GM12878 (cell line): Measurements from ENCODE around the gene EXD3. TPM values are rescaled to one million over a fixed set of nuclear protein-coding genes. Genes with fewer than 3 reads are reported as not detected.

ENCODE experiments used
- ATAC-seq: fragments of 200-7000 bp; cut with Tn5 transposase; 3 replicates; pipeline ENCODE4 v1.9.1; 2020; ENCODE audit warnings: mild to moderate bottlenecking, moderate library complexity
- BruUV-seq: library from RNA; stranded (reverse); fragments of 400-500 nt; replicated peaks from 2 replicates; lab custom pipeline; 2021; lab: Mats Ljungman, UMichigan
- CTCF ChIA-PET: fragments of 300-600 bp; sonication (Branson Sonifier 250); formaldehyde crosslinking; extraction: SDS; loops from one replicate; lab custom pipeline; 2021; ENCODE audit warnings: inconsistent platforms; lab: Yijun Ruan, JAX
- POLR2A ChIA-PET: fragments of 350-600 bp; formaldehyde crosslinking; extraction: SDS; loops from one replicate; lab custom pipeline; 2021; ENCODE audit warnings: inconsistent platforms; lab: Charles Lee
- RAD21 ChIA-PET: fragments of 300-600 bp; sonication (Branson Sonifier 250); formaldehyde crosslinking; loops from one replicate; lab custom pipeline; 2023; ENCODE audit warnings: antibody characterized with exemption; ENCODE audit not compliant: unreplicated experiment; lab: Charles Lee
- SMC1A ChIA-PET: fragments of 300-600 bp; sonication (Branson Sonifier 250); formaldehyde crosslinking; loops from one replicate; lab custom pipeline; 2023; ENCODE audit not compliant: unreplicated experiment, uncharacterized antibody; lab: Charles Lee
- DNase-seq: peaks from one replicate; pipeline ENCODE4 v3.0.0-alpha.2; 2011; ENCODE audit warnings: low read depth, low spot score
- FAIRE-seq: peaks from 3 replicates; lab custom pipeline; 2011; peaks lifted over from hg19 to GRCh38; lab: Jason Lieb, UNC
- H2AFZ ChIP-seq: 2 replicates; pipeline ENCODE4 v1.6.0; 2011; ENCODE audit warnings: low read depth, low read length, control low read depth; ENCODE audit not compliant: control insufficient read depth
- H3K27ac ChIP-seq: 2 replicates; pipeline ENCODE4 v1.5.1; 2011; ENCODE audit warnings: control low read depth; ENCODE audit not compliant: control insufficient read depth, insufficient read depth
- H3K27me3 ChIP-seq, 2 experiments: replicated peaks in 1 of 2; 2 replicates each; pipeline versions ENCODE4 v1.6.0 to v1.6.1; 2011; ENCODE audit warnings: low read length in 1 of 2; ENCODE audit not compliant: control insufficient read depth in 2 of 2, insufficient read depth in 2 of 2
- H3K36me3 ChIP-seq, 2 experiments: 2 replicates each; pipeline ENCODE4 v1.5.1; 2011; ENCODE audit warnings: low read length in 1 of 2; ENCODE audit not compliant: control insufficient read depth in 2 of 2, insufficient read depth in 2 of 2
- H3K4me1 ChIP-seq: 2 replicates; pipeline ENCODE4 v1.6.1; 2011; ENCODE audit warnings: mild to moderate bottlenecking, low read length, moderate library complexity, mixed read lengths; ENCODE audit not compliant: control insufficient read depth, insufficient read depth
- H3K4me2 ChIP-seq: 2 replicates; pipeline ENCODE4 v1.6.0; 2011; ENCODE audit warnings: control low read depth; ENCODE audit not compliant: control insufficient read depth, insufficient read depth
- H3K4me3 ChIP-seq: fragments of 200-600 bp; sonication (generic); 2 replicates; pipeline ENCODE4 v1.5.1; 2016
- H3K79me2 ChIP-seq: 2 replicates; pipeline ENCODE4 v1.6.0; 2011; ENCODE audit warnings: low read length; ENCODE audit not compliant: control insufficient read depth, insufficient read depth
- H3K9ac ChIP-seq: 2 replicates; pipeline ENCODE4 v1.8.0; 2011; ENCODE audit warnings: low read length, control low read depth, mixed read lengths; ENCODE audit not compliant: control insufficient read depth, insufficient read depth
- H3K9me3 ChIP-seq: replicated peaks from 3 replicates; pipeline ENCODE4 v1.5.1; 2011; ENCODE audit warnings: mild to moderate bottlenecking, low read length; ENCODE audit not compliant: control insufficient read depth, insufficient read depth
- H4K20me1 ChIP-seq: 2 replicates; pipeline ENCODE4 v1.6.0; 2011; ENCODE audit not compliant: control insufficient read depth, insufficient read depth
- CREB1 ChIP-seq: IDR thresholded peaks from 2 replicates; pipeline ENCODE4 v1.6.1; 2012; ENCODE audit warnings: low read depth, mild to moderate bottlenecking, inconsistent platforms
- IKZF1 ChIP-seq: fragments of 450-650 bp; conservative IDR thresholded peaks from 2 replicates; pipeline ENCODE4 v1.6.1; 2017; ENCODE audit warnings: antibody characterized with exemption, mild to moderate bottlenecking
- TCF7 ChIP-seq: IDR thresholded peaks from 2 replicates; pipeline ENCODE4 v1.6.1; 2014; ENCODE audit warnings: antibody characterized with exemption, borderline replicate concordance
- YBX1 ChIP-seq: fragments of 450-650 bp; IDR thresholded peaks from 2 replicates; pipeline ENCODE4 v1.6.1; 2016; ENCODE audit warnings: antibody characterized with exemption
- ZNF24 ChIP-seq: fragments of 450-650 bp; IDR thresholded peaks from 2 replicates; pipeline ENCODE4 v1.6.1; 2017; ENCODE audit warnings: antibody characterized with exemption, mild to moderate bottlenecking
- ZNF274 ChIP-seq: IDR thresholded peaks from one replicate; pipeline ENCODE4 v1.8.0; 2011; ENCODE audit not compliant: insufficient read length, insufficient read depth
- ZSCAN29 ChIP-seq: fragments of 450-650 bp; IDR thresholded peaks from 2 replicates; pipeline ENCODE4 v1.6.1; 2017; ENCODE audit warnings: mild to moderate bottlenecking, moderate library complexity
- WGBS: methylation state at CpG from one replicate; pipeline ENCODE4 v1.1.6; 2016; ENCODE audit warnings: low lambda C conversion rate; ENCODE audit not compliant: insufficient replicate concordance, insufficient coverage; ENCODE audit errors: missing lambda C conversion rate; 5-methylcytosine and 5-hydroxymethylcytosine counted together
- in situ Hi-C: fragments of 300-500 bp; cut with MboI; formaldehyde crosslinking; loops from 9 replicates; pipeline ENCODE4 v1.14.3; 2018; ENCODE audit warnings: mixed read lengths
- intact Hi-C: fragments of 100-400 bp; cut with micrococcal nuclease; formaldehyde crosslinking; loops from one replicate; pipeline ENCODE4 v1.14.2; 2022; ENCODE audit not compliant: unreplicated experiment
- polyA plus RNA-seq, 11 experiments: library from polyadenylated mRNA; depleted of rRNA in 4 of 11; unstranded in 6 of 11; stranded (reverse) in 5 of 11; fragments of >200 nt; fragmentation: Nextera tagmentation in 4 of 11; fragmentation: Illumina TruSeq in 1 of 11; extraction: Ambion mirVana in 4 of 11; extraction: Trizol in 1 of 11; gene quantifications; 1 replicate in 1 of 11; 2 replicates in 10 of 11; pipeline versions ENCODE4 v1.2.1 to v1.2.3, GENCODE V29; 2011 to 2016; ENCODE audit warnings: inconsistent platforms in 2 of 11, missing spikeins in 2 of 11, low read depth in 1 of 11
- total RNA-seq, 4 experiments: library from RNA; depleted of rRNA in 3 of 4; stranded (reverse); fragments of >200 nt in 3 of 4; fragmentation: Illumina TruSeq in 1 of 4; extraction: Trizol in 1 of 4; gene quantifications; 2 replicates each; pipeline versions ENCODE4 v1.2.1 to v1.2.3, GENCODE V29; 2013 to 2021
- TF ChIP-seq, protein P1 (sequence below): fragments of 450-650 bp; formaldehyde crosslinking; IDR thresholded peaks from 2 replicates; pipeline ENCODE4 v1.4.0; 2020; ENCODE audit warnings: mild to moderate bottlenecking, moderate library complexity
- TF ChIP-seq, protein P2 (sequence below): IDR thresholded peaks from 2 replicates; pipeline ENCODE4 v1.6.1; 2011; ENCODE audit warnings: low read depth, mild to moderate bottlenecking, low read length, moderate library complexity, borderline replicate concordance; ENCODE audit errors: extremely low read depth
- TF ChIP-seq, protein P3 (sequence below): fragments of 450-650 bp; IDR thresholded peaks from 2 replicates; pipeline ENCODE4 v1.6.1; 2017; ENCODE audit warnings: borderline replicate concordance

The EXD3 gene
- total and polyA plus RNA-seq, 10 of the 15 experiments (the other 5 are each of a cell fraction or from before 2014, with no cell fraction given), result 0.21 to 7.1 (median 3.6) TPM

DNA sequence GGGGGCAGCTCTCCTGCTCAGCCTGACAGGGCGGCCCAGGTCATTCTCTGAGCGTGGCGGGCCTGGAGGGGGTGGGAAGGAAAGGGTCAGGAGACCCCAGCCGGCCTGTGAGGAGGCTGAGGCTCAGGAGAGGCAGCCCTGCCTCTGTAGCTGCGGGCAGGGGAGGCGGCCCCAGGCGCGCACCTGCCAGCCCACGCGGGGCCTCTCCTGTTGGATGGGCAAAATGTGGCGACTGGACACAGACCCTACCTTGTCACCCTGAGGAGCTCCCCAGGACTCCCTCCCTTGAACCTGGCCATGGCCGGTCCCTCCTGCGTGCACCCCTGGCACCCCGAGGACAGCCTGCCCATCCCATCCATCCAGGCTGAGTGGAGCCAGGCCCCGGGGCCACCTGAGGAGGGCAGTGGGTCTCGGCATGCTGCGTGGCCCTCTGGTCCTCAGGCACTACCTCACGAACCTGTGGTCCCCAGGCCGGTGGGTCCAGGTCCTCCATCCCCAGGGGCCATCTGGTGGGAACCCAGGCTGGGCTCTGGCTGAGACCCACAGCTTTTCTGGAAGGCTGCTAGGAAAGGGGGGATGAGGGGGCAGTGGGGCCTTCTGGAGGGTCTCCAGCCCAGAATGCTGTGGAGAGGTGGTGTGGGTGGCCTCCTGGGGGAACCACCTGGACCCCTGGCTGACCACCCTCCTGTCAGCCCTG lies 105.8 kb downstream of the EXD3 start (continued):
- TF ChIP-seq, protein P1, sequence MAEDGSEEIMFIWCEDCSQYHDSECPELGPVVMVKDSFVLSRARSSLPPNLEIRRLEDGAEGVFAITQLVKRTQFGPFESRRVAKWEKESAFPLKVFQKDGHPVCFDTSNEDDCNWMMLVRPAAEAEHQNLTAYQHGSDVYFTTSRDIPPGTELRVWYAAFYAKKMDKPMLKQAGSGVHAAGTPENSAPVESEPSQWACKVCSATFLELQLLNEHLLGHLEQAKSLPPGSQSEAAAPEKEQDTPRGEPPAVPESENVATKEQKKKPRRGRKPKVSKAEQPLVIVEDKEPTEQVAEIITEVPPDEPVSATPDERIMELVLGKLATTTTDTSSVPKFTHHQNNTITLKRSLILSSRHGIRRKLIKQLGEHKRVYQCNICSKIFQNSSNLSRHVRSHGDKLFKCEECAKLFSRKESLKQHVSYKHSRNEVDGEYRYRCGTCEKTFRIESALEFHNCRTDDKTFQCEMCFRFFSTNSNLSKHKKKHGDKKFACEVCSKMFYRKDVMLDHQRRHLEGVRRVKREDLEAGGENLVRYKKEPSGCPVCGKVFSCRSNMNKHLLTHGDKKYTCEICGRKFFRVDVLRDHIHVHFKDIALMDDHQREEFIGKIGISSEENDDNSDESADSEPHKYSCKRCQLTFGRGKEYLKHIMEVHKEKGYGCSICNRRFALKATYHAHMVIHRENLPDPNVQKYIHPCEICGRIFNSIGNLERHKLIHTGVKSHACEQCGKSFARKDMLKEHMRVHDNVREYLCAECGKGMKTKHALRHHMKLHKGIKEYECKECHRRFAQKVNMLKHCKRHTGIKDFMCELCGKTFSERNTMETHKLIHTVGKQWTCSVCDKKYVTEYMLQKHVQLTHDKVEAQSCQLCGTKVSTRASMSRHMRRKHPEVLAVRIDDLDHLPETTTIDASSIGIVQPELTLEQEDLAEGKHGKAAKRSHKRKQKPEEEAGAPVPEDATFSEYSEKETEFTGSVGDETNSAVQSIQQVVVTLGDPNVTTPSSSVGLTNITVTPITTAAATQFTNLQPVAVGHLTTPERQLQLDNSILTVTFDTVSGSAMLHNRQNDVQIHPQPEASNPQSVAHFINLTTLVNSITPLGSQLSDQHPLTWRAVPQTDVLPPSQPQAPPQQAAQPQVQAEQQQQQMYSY (CRISPR knock-in tag), result no peak
- no peak for TF ChIP-seq ZNF274
- TF ChIP-seq ZSCAN29, result no peak

DNA sequence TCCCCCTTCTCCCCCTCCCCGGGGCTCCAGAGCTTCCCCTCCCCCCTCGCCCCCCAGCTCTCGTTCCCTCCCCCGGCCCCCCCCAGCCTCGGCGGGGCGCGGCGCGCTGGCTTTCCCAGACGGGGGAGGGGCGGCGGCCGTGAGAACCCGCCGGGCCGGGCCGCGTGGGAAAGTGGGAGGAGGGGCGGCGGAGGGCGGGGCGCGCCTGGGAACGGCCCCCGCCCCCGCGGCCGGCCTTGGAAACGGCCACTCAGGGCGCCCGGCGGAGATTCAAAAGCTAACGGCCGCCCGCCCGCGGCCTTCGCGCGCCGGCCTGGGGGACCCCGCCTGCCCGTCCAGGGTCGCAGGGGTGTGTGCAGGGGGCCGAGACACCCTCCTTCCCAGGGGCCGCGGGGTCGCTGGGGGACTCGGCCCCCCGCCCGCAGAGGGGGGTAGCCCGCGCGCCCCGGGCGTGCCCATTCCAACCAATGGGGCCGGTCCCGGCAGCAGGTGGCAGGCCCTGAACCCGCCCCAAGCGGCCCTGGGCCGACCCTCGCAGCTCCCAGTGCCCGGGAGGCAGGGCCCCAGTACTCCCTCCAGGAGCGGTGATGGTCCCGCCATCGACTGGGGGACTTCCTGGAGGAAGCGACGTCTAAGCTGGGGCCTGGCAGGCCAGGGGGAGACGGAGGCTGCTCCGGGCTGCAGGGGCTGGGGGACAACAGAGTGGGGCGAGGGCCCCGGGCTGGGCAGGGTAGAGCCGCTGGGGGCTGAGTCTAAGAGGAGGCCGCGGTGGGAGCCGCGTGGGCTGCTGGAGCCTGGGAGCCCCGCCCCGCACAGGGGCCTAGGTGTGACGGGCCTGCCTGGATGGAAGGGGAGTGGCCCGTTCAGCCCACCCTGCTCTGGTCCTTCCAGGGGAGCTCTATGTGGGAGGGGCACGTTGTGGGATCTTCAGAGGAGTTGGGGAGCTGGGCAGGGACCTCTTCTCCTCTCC lies 106.7 kb downstream of the EXD3 start:
- ChIA-PET SMC1A (interaction anchor here (1.4 to 1.8 kb wide), 2 partner anchors 14 to 30 kb away, joined by 3 to 8 read pairs; partner anchors contain the start of gene NRARP), CTCF (interaction anchor here (0.6 to 1.6 kb wide), 4 partner anchors 13 to 86 kb away, joined by 3 to 9 read pairs (median 3); partner anchors contain the start of gene NRARP), RAD21 (interaction anchor here (1.0 to 3.5 kb wide), 2 partner anchors 15 to 40 kb away, joined by 3 to 20 read pairs; partner anchors contain the start of gene NRARP), POLR2A (interaction anchor here (0.5 to 2.2 kb wide), 9 partner anchors 8 to 197 kb away, joined by 3 to 19 read pairs (median 4); partner anchors contain the start of genes NRARP and TUBB4B)
- no peaks in the 10 kb centered on the region for H3K9me3 ChIP-seq
- peak overlapping the region; percentile 72 for H3K27ac ChIP-seq
- H3K79me2 ChIP-seq, result no peaks in the 10 kb centered on the region
- H3K36me3 ChIP-seq, result no peaks in the 10 kb centered on the region
- H2AFZ ChIP-seq, result peak overlapping the region; percentile 45
- BruUV-seq, result no TSS peak
- intact Hi-C loops (no loop called here), in situ Hi-C loops (no loop called here)
- DNase-seq (no peak), FAIRE-seq (no peak), ATAC-seq (peak; percentile 80)
- H3K4me1 ChIP-seq, result peaks cover 5% of the 10 kb centered on the region
- H3K27me3 ChIP-seq, result no peaks in the 10 kb centered on the region
- H3K9ac ChIP-seq, result peak overlapping the region; percentile 72
- H4K20me1 ChIP-seq, result no peaks in the 10 kb centered on the region
- H3K4me3 ChIP-seq, result peak overlapping the region; percentile 50; the same call in 1 of the 2 replicates
- H3K4me2 ChIP-seq, result peak overlapping the region; percentile 83; the same call in 1 of the 2 replicates
- WGBS, result 4% methylated on average over 34 of the region's 83 CpGs
- no peak for TF ChIP-seq YBX1
- TF ChIP-seq, protein P2, sequence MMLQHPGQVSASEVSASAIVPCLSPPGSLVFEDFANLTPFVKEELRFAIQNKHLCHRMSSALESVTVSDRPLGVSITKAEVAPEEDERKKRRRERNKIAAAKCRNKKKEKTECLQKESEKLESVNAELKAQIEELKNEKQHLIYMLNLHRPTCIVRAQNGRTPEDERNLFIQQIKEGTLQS, result no peak
- TF ChIP-seq TCF7, result no peak
- peak; percentile 82 for TF ChIP-seq IKZF1
- TF ChIP-seq, protein P3, sequence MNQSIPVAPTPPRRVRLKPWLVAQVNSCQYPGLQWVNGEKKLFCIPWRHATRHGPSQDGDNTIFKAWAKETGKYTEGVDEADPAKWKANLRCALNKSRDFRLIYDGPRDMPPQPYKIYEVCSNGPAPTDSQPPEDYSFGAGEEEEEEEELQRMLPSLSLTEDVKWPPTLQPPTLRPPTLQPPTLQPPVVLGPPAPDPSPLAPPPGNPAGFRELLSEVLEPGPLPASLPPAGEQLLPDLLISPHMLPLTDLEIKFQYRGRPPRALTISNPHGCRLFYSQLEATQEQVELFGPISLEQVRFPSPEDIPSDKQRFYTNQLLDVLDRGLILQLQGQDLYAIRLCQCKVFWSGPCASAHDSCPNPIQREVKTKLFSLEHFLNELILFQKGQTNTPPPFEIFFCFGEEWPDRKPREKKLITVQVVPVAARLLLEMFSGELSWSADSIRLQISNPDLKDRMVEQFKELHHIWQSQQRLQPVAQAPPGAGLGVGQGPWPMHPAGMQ, result no peak
- no peak for TF ChIP-seq ZNF24
- TF ChIP-seq CREB1, result no peak
